H1 (cell line): Measurements from ENCODE around the gene CYP2A13. TPM values are rescaled to one million over a fixed set of nuclear protein-coding genes. Genes with fewer than 3 reads are reported as not detected.

Experiments used
- CTCF ChIA-PET: fragments of 300-600 bp; sonication (Branson Sonifier 250); formaldehyde crosslinking; loops from one replicate; lab custom pipeline; 2021; ENCODE audit not compliant: partially characterized antibody; lab: Charles Lee
- POLR2A ChIA-PET: fragments of 300-600 bp; sonication (Branson Sonifier 250); formaldehyde crosslinking; loops from one replicate; lab custom pipeline; 2021; ENCODE audit warnings: inconsistent platforms; ENCODE audit not compliant: partially characterized antibody; lab: Charles Lee
- DNase-seq, 2 experiments: peaks; one replicate each; pipeline versions ENCODE4 v3.0.0 to v3.0.0-alpha.2; 2010 to 2022; ENCODE audit warnings: low spot score in 2 of 2, low read depth in 1 of 2, mixed read lengths in 1 of 2
- FAIRE-seq: peaks from 2 replicates; lab custom pipeline; 2011; peaks lifted over from hg19 to GRCh38; lab: Jason Lieb, UNC
- H2AFZ ChIP-seq: 2 replicates; pipeline ENCODE4 v1.8.1; 2012; ENCODE audit warnings: low read length, inconsistent platforms
- H2AK5ac ChIP-seq: 2 replicates; pipeline ENCODE4 v1.6.1; 2013; ENCODE audit warnings: low read depth, low read length
- H2BK120ac ChIP-seq: replicated peaks from 2 replicates; pipeline ENCODE3; 2013; ENCODE audit warnings: low read depth, low read length, inconsistent platforms
- H2BK12ac ChIP-seq: 2 replicates; pipeline ENCODE4 v1.6.1; 2013; ENCODE audit warnings: low read depth, low read length
- H2BK15ac ChIP-seq: 2 replicates; pipeline ENCODE4 v1.6.1; 2013; ENCODE audit warnings: low read length
- H2BK20ac ChIP-seq: 2 replicates; pipeline ENCODE4 v1.6.1; 2013; ENCODE audit warnings: low read length
- H2BK5ac ChIP-seq: 2 replicates; pipeline ENCODE4 v1.6.1; 2013; ENCODE audit warnings: low read depth, low read length
- H3K14ac ChIP-seq: 2 replicates; pipeline ENCODE4 v1.6.1; 2013; ENCODE audit warnings: inconsistent platforms; ENCODE audit not compliant: insufficient read length
- H3K18ac ChIP-seq: 2 replicates; pipeline ENCODE4 v1.6.1; 2013; ENCODE audit warnings: low read length; ENCODE audit errors: extremely low read depth
- H3K23ac ChIP-seq: 2 replicates; pipeline ENCODE4 v1.6.1; 2013; ENCODE audit warnings: inconsistent platforms; ENCODE audit not compliant: insufficient read length
- H3K23me2 ChIP-seq: 2 replicates; pipeline ENCODE4 v1.6.1; 2013; ENCODE audit warnings: low read depth, low read length
- H3K27ac ChIP-seq: 2 replicates; pipeline ENCODE4 v1.6.1; 2011; ENCODE audit warnings: low read depth, low read length, inconsistent platforms
- H3K27me3 ChIP-seq, 4 experiments: replicated peaks in 1 of 4; 1 replicate in 1 of 4; 2 replicates in 3 of 4; pipeline versions ENCODE4 v1.6.1 to v1.8.1; 2011 to 2013; ENCODE audit warnings: low read length in 3 of 4, mild to moderate bottlenecking in 3 of 4, inconsistent platforms in 2 of 4, mixed read lengths in 2 of 4, moderate library complexity in 1 of 4; ENCODE audit not compliant: control insufficient read depth in 3 of 4, insufficient read depth in 3 of 4; ENCODE audit errors: extremely low read depth in 1 of 4
- H3K36me3 ChIP-seq, 4 experiments: 2 replicates each; pipeline versions ENCODE4 v1.6.1 to v1.8.1; 2011 to 2013; ENCODE audit warnings: mild to moderate bottlenecking in 4 of 4, low read length in 3 of 4, moderate library complexity in 2 of 4, control low read depth in 1 of 4, inconsistent platforms in 1 of 4; ENCODE audit not compliant: insufficient read depth in 4 of 4, control insufficient read depth in 2 of 4
- H3K4ac ChIP-seq: replicated peaks from 2 replicates; pipeline ENCODE3; 2013; ENCODE audit warnings: low read length, low read depth, mixed read lengths, inconsistent platforms; ENCODE audit not compliant: insufficient read length
- H3K4me1 ChIP-seq, 4 experiments: replicated peaks in 1 of 4; 1 replicate in 1 of 4; 2 replicates in 3 of 4; pipeline versions ENCODE4 v1.6.1 to v1.8.1; 2011 to 2013; ENCODE audit warnings: low read length in 3 of 4, inconsistent platforms in 2 of 4, mixed read lengths in 1 of 4; ENCODE audit not compliant: insufficient read depth in 4 of 4, control insufficient read depth in 3 of 4
- H3K4me2 ChIP-seq, 2 experiments: 2 replicates each; pipeline versions ENCODE4 v1.6.1 to v1.8.1; 2011 to 2013; ENCODE audit warnings: low read depth in 2 of 2, low read length in 2 of 2, control low read depth in 1 of 2, inconsistent platforms in 1 of 2, mild to moderate bottlenecking in 1 of 2; ENCODE audit not compliant: insufficient read depth in 1 of 2
- H3K4me3 ChIP-seq, 4 experiments: fragments of 200-600, 300-600 bp in 1 of 4; sonication (generic), shearing (Covaris generic), sonication (Bioruptor Twin) in 1 of 4; 2 replicates each; pipeline versions ENCODE4 v1.5.1 to v1.8.1; 2011 to 2016; ENCODE audit warnings: low read length in 4 of 4, low read depth in 3 of 4, control low read depth in 2 of 4, inconsistent platforms in 2 of 4, mild to moderate bottlenecking in 2 of 4, mixed read lengths in 1 of 4, moderate library complexity in 1 of 4; ENCODE audit not compliant: insufficient read depth in 2 of 4; ENCODE audit errors: extremely low read depth in 1 of 4
- H3K56ac ChIP-seq: replicated peaks from 2 replicates; pipeline ENCODE3; 2013; ENCODE audit warnings: low read depth, mild to moderate bottlenecking, mixed read lengths, low read length, inconsistent platforms; ENCODE audit not compliant: insufficient read length
- H3K79me1 ChIP-seq: 2 replicates; pipeline ENCODE4 v1.6.1; 2013; ENCODE audit warnings: low read depth, low read length, control low read depth
- H3K79me2 ChIP-seq, 2 experiments: 2 replicates each; pipeline versions ENCODE4 v1.6.1 to v1.8.1; 2012 to 2013; ENCODE audit warnings: low read length in 2 of 2, mild to moderate bottlenecking in 2 of 2, inconsistent platforms in 1 of 2; ENCODE audit not compliant: insufficient read depth in 2 of 2, control insufficient read depth in 1 of 2
- H3K9ac ChIP-seq, 4 experiments: replicated peaks in 1 of 4; 1 replicate in 1 of 4; 2 replicates in 3 of 4; pipeline versions ENCODE4 v1.6.1 to v1.8.1; 2011 to 2013; ENCODE audit warnings: low read depth in 3 of 4, low read length in 3 of 4, control low read depth in 2 of 4, mild to moderate bottlenecking in 2 of 4, moderate library complexity in 2 of 4, inconsistent platforms in 1 of 4; ENCODE audit errors: extremely low read depth in 1 of 4
- H3K9me3 ChIP-seq, 2 experiments: 2 replicates each; pipeline versions ENCODE4 v1.6.1 to v1.8.1; 2012 to 2013; ENCODE audit warnings: mild to moderate bottlenecking in 2 of 2, moderate library complexity in 2 of 2, control low read depth in 1 of 2, inconsistent platforms in 1 of 2, low read depth in 1 of 2, low read length in 1 of 2, mixed read lengths in 1 of 2; ENCODE audit not compliant: insufficient read depth in 2 of 2
- H4K20me1 ChIP-seq, 2 experiments: replicated peaks in 1 of 2; 2 replicates each; pipeline versions ENCODE3 to v1.8.1; 2011 to 2013; ENCODE audit warnings: inconsistent platforms in 2 of 2, low read length in 2 of 2, mild to moderate bottlenecking in 1 of 2; ENCODE audit not compliant: insufficient read depth in 2 of 2, control insufficient read depth in 1 of 2
- H4K5ac ChIP-seq: 2 replicates; pipeline ENCODE4 v1.6.1; 2013; ENCODE audit warnings: low read length, low read depth, mixed read lengths, inconsistent platforms; ENCODE audit not compliant: insufficient read length
- H4K8ac ChIP-seq: 2 replicates; pipeline ENCODE4 v1.8.0; 2013; ENCODE audit warnings: mild to moderate bottlenecking, moderate library complexity, low read length, inconsistent platforms; ENCODE audit not compliant: insufficient read depth; ENCODE audit errors: extremely low read depth
- H4K91ac ChIP-seq: replicated peaks from 2 replicates; pipeline ENCODE3; 2013; ENCODE audit warnings: low read length, mixed read lengths, inconsistent platforms; ENCODE audit not compliant: insufficient read length
- BRCA1 ChIP-seq: IDR thresholded peaks from 2 replicates; pipeline ENCODE4 v1.6.1; 2012; ENCODE audit warnings: low read depth, low read length, improper control_type of control experiment
- EP300 ChIP-seq, 2 experiments: IDR thresholded peaks; 1 replicate in 1 of 2; 2 replicates in 1 of 2; pipeline ENCODE4 v1.6.1; 2011 to 2012; ENCODE audit warnings: low read depth in 2 of 2, low read length in 2 of 2, mild to moderate bottlenecking in 2 of 2, borderline replicate concordance in 1 of 2, inconsistent platforms in 1 of 2, moderate library complexity in 1 of 2
- SRF ChIP-seq: IDR thresholded peaks from 2 replicates; pipeline ENCODE4 v1.6.1; 2011; ENCODE audit warnings: mild to moderate bottlenecking, low read depth, low read length, moderate library complexity
- YY1 ChIP-seq: IDR thresholded peaks from 2 replicates; pipeline ENCODE4 v1.6.1; 2011; ENCODE audit warnings: low read depth, mild to moderate bottlenecking, low read length
- WGBS, 2 experiments: shearing (Covaris generic) in 1 of 2; methylation state at CpG; one replicate each; pipeline versions ENCODE4 v1.1.6 to v1.1.7; 2013 to 2015; ENCODE audit warnings: low lambda C conversion rate in 2 of 2, mixed read lengths in 2 of 2, inconsistent platforms in 1 of 2, low coverage in 1 of 2, missing lambda C conversion rate in 1 of 2; ENCODE audit not compliant: insufficient replicate concordance in 2 of 2, insufficient coverage in 1 of 2, insufficient read length in 1 of 2; ENCODE audit errors: extremely low coverage in 1 of 2, missing lambda C conversion rate in 1 of 2; 5-methylcytosine and 5-hydroxymethylcytosine counted together
- polyA plus RNA-seq, 7 experiments: library from polyadenylated mRNA; depleted of rRNA in 3 of 7; stranded (reverse) in 5 of 7; unstranded in 2 of 7; fragments of >200 nt in 5 of 7; fragments of 200-250 nt in 2 of 7; gene quantifications; 1 replicate in 5 of 7; 2 replicates in 1 of 7; 4 replicates in 1 of 7; pipeline versions ENCODE4 v1.2.1 to v1.2.3, GENCODE V29; 2011 to 2013; ENCODE audit warnings: missing spikeins in 2 of 7, mixed read lengths in 2 of 7
- total RNA-seq: library from RNA; stranded (reverse); fragmentation: NEBNext Ultra II Directional; extraction: Animal tissue kit (Norgen Biotek cat#: 25700); gene quantifications from 2 replicates; pipeline ENCODE4 v1.2.1, GENCODE V29; 2021

Gene CYP2A13
- total and polyA plus RNA-seq, 2 of the 8 experiments (the other 6 are each of a cell fraction or from before 2014, with no cell fraction given): 0.60 to 0.63 TPM

- Histone ChIP-seq H3K79me2 (no peaks in the 10 kb centered on the region), H3K27me3 (no peaks in the 10 kb centered on the region), H2BK12ac (no peak overlapping the region), H4K91ac (no peak overlapping the region), H3K36me3 (no peaks in the 10 kb centered on the region), H3K23ac (no peak overlapping the region), H3K18ac (no peak overlapping the region), H3K79me1 (no peaks in the 10 kb centered on the region), H3K14ac (no peak overlapping the region), H4K5ac (no peak overlapping the region), H2BK120ac (no peak overlapping the region), H2AK5ac (no peak overlapping the region), H3K27ac (no peak overlapping the region), H2BK15ac (no peak overlapping the region), H2AFZ (no peak overlapping the region), H3K4me3 (no peak overlapping the region), H4K20me1 (no peaks in the 10 kb centered on the region), H3K23me2 (no peaks in the 10 kb centered on the region), H3K9me3 (no peaks in the 10 kb centered on the region), H2BK5ac (no peak overlapping the region), H3K4ac (no peak overlapping the region), H3K9ac (no peak overlapping the region), H4K8ac (no peak overlapping the region), H3K4me1 (no peaks in the 10 kb centered on the region), H3K4me2 (no peak overlapping the region), H2BK20ac (no peak overlapping the region), H3K56ac (no peak overlapping the region)
- CTCF ChIA-PET: no interaction called here
- WGBS, 2 experiments: 95% methylated on average over 3 of the region's 3 CpGs; no CpG with 5 or more reads in 1 of the 2 experiments
- TF ChIP-seq SRF (no peak), YY1 (no peak), BRCA1 (no peak), EP300 (IDR thresholded peaks at IDR 0.05; ENCODE audit: borderline replicate concordance in 1 of 2, low read depth in 2 of 2, low read length in 2 of 2) (no peak)
- DNase-seq (no peak), FAIRE-seq (no peak)
- POLR2A ChIA-PET: no interaction called here
Observed at GRCh38 chr19:41076286-41076685, 12.0 kb upstream of the CYP2A13 start.
